SK-N-SH (cell line): ENCODE measurements around the gene AKAP14. TPM values are rescaled to one million over a fixed set of nuclear protein-coding genes. Genes with fewer than 3 reads are reported as not detected.
"Not testable (repeated sequence)": the region's sequence is repeated elsewhere in the genome, so short reads cannot be mapped to it uniquely, and the experiment has no call there.

Source experiments
- CTCF ChIA-PET: fragments of 300-600, 350-600 bp; formaldehyde crosslinking; extraction: SDS; loops from one replicate; lab custom pipeline; 2021; lab: Yijun Ruan, JAX
- POLR2A ChIA-PET: fragments of 350-600 bp; sonication (Branson Sonifier 250); formaldehyde crosslinking; extraction: SDS; loops from one replicate; lab custom pipeline; 2020; ENCODE audit warnings: antibody characterized with exemption, inconsistent platforms; lab: Yijun Ruan, JAX
- DNase-seq: peaks from one replicate; pipeline ENCODE4 v3.0.0; 2012
- H2AFZ ChIP-seq: fragments of 200-600 bp; sonication (generic); 2 replicates; pipeline ENCODE4 v1.8.1; 2016; ENCODE audit warnings: antibody characterized with exemption, mild to moderate bottlenecking, low read depth
- H3F3A ChIP-seq: fragments of 200-600 bp; sonication (generic); replicated peaks from 2 replicates; pipeline ENCODE3; 2016; ENCODE audit warnings: antibody characterized with exemption, mild to moderate bottlenecking; ENCODE audit not compliant: insufficient read depth
- H3K27ac ChIP-seq, 2 experiments: fragments of 200-500 bp in 1 of 2; fragments of 200-600 bp in 1 of 2; sonication (Bioruptor generic) in 1 of 2; sonication (generic), shearing (Covaris generic) in 1 of 2; 2 replicates each; pipeline versions ENCODE4 v1.5.1 to v1.6.1; 2014 to 2016; ENCODE audit warnings: low read depth in 2 of 2, inconsistent platforms in 1 of 2, low read length in 1 of 2, mild to moderate bottlenecking in 1 of 2, mixed read lengths in 1 of 2
- H3K27me3 ChIP-seq: fragments of 200-600 bp; sonication (generic), shearing (Covaris generic); 2 replicates; pipeline ENCODE4 v1.6.1; 2016; ENCODE audit warnings: mixed run types; ENCODE audit not compliant: insufficient read depth
- H3K36me3 ChIP-seq, 2 experiments: fragments of 200-500 bp in 1 of 2; fragments of 200-600 bp in 1 of 2; sonication (Bioruptor generic) in 1 of 2; sonication (generic) in 1 of 2; replicated peaks in 1 of 2; 2 replicates each; pipeline versions ENCODE3 to v1.5.1; 2014 to 2016; ENCODE audit warnings: low read length in 1 of 2, mild to moderate bottlenecking in 1 of 2; ENCODE audit not compliant: insufficient read depth in 2 of 2, control insufficient read depth in 1 of 2
- H3K4me1 ChIP-seq, 2 experiments: fragments of 200-500 bp in 1 of 2; fragments of 200-600 bp in 1 of 2; sonication (Bioruptor generic) in 1 of 2; sonication (generic), shearing (Covaris generic) in 1 of 2; 2 replicates each; pipeline versions ENCODE4 v1.5.1 to v1.6.1; 2014 to 2016; ENCODE audit warnings: low read depth in 1 of 2, low read length in 1 of 2, mixed run types in 1 of 2; ENCODE audit not compliant: insufficient read depth in 2 of 2, control insufficient read depth in 1 of 2
- H3K4me2 ChIP-seq: fragments of 200-600 bp; sonication (generic), shearing (Covaris generic); 2 replicates; pipeline ENCODE4 v1.6.1; 2017; ENCODE audit warnings: mixed run types
- H3K4me3 ChIP-seq, 2 experiments: fragments of 200-500 bp in 1 of 2; fragments of 200-600 bp in 1 of 2; sonication (Bioruptor generic) in 1 of 2; sonication (generic), shearing (Covaris generic) in 1 of 2; 2 replicates each; pipeline versions ENCODE4 v1.5.1 to v1.8.1; 2014 to 2016; ENCODE audit warnings: low read depth in 2 of 2, inconsistent platforms in 1 of 2, low read length in 1 of 2, mild to moderate bottlenecking in 1 of 2, mixed read lengths in 1 of 2, moderate library complexity in 1 of 2
- H3K79me2 ChIP-seq: fragments of 200-600 bp; sonication (generic); 2 replicates; pipeline ENCODE4 v1.8.1; 2017; ENCODE audit warnings: mild to moderate bottlenecking; ENCODE audit not compliant: insufficient read depth
- H3K9ac ChIP-seq: fragments of 200-600 bp; sonication (generic); 2 replicates; pipeline ENCODE4 v1.6.1; 2017; ENCODE audit warnings: mixed run types
- H3K9me2 ChIP-seq: fragments of 200-600 bp; sonication (generic); 2 replicates; pipeline ENCODE4 v1.6.1; 2017; ENCODE audit warnings: mixed run types
- H3K9me3 ChIP-seq: fragments of 200-600 bp; sonication (generic); 2 replicates; pipeline ENCODE4 v1.6.1; 2017; ENCODE audit warnings: mixed run types, mild to moderate bottlenecking, moderate library complexity
- H4K20me1 ChIP-seq: fragments of 200-600 bp; sonication (generic); 2 replicates; pipeline ENCODE4 v1.6.1; 2017; ENCODE audit warnings: mild to moderate bottlenecking, mixed run types; ENCODE audit not compliant: insufficient read depth
- MXI1 ChIP-seq: IDR thresholded peaks from 2 replicates; pipeline ENCODE4 v1.6.1; 2012; ENCODE audit warnings: mild to moderate bottlenecking, low read depth, low read length, improper control_type of control experiment
- RAD21 ChIP-seq: IDR thresholded peaks from 2 replicates; pipeline ENCODE4 v1.6.1; 2012; ENCODE audit warnings: mild to moderate bottlenecking, low read length
- RCOR1 ChIP-seq: fragments of 150-350 bp; IDR thresholded peaks from 2 replicates; pipeline ENCODE4 v1.6.1; 2017; ENCODE audit warnings: antibody characterized with exemption, low read length
- REST ChIP-seq: IDR thresholded peaks from 2 replicates; pipeline ENCODE4 v1.6.1; 2012; ENCODE audit warnings: mild to moderate bottlenecking, low read depth, low read length, moderate library complexity
- SMC3 ChIP-seq: IDR thresholded peaks from 2 replicates; pipeline ENCODE4 v1.6.1; 2012; ENCODE audit warnings: low read depth, low read length, improper control_type of control experiment
- WGBS: methylation state at CpG from one replicate; pipeline ENCODE4 v1.1.6; 2017; ENCODE audit warnings: low lambda C conversion rate; 5-methylcytosine and 5-hydroxymethylcytosine counted together
- polyA plus RNA-seq, 3 experiments: library from polyadenylated mRNA; depleted of rRNA; stranded (reverse); fragments of >200 nt; gene quantifications; 2 replicates each; pipeline ENCODE4 v1.2.3, GENCODE V29; 2012
- TF ChIP-seq, protein P1 (sequence below): fragments of 200-600 bp; sonication (generic); IDR thresholded peaks from 2 replicates; pipeline ENCODE4 v1.6.1; 2017; ENCODE audit warnings: antibody characterized with exemption, mild to moderate bottlenecking, moderate library complexity

Gene AKAP14
- polyA plus RNA-seq, 1 of the 3 experiments (the other 2 are of a cell fraction) = 0.23 TPM

GRCh38 chrX:119887721-119888425 lies 7.8 kb upstream of the AKAP14 start:
- no peak overlapping the region for H2AFZ ChIP-seq
- H3K27ac ChIP-seq = no peak overlapping the region
- H3K36me3 ChIP-seq = no peaks in the 10 kb centered on the region
- peak overlapping the region; percentile 41; the same call in 1 of the 2 replicates for H3K4me2 ChIP-seq
- 0 out of 2 replicates have a peak, but pooled peaks have one; percentile 40 for TF ChIP-seq MXI1
- TF ChIP-seq REST = no peak
- TF ChIP-seq, protein P1, sequence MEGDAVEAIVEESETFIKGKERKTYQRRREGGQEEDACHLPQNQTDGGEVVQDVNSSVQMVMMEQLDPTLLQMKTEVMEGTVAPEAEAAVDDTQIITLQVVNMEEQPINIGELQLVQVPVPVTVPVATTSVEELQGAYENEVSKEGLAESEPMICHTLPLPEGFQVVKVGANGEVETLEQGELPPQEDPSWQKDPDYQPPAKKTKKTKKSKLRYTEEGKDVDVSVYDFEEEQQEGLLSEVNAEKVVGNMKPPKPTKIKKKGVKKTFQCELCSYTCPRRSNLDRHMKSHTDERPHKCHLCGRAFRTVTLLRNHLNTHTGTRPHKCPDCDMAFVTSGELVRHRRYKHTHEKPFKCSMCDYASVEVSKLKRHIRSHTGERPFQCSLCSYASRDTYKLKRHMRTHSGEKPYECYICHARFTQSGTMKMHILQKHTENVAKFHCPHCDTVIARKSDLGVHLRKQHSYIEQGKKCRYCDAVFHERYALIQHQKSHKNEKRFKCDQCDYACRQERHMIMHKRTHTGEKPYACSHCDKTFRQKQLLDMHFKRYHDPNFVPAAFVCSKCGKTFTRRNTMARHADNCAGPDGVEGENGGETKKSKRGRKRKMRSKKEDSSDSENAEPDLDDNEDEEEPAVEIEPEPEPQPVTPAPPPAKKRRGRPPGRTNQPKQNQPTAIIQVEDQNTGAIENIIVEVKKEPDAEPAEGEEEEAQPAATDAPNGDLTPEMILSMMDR = peak; percentile 61
- peak; percentile 35 for TF ChIP-seq RAD21
- TF ChIP-seq RCOR1 = no peak
- TF ChIP-seq SMC3 = peak; percentile 23; the same call in 1 of the 2 replicates
- CTCF ChIA-PET = interaction anchor here (0.8 to 2.3 kb wide), 9 partner anchors 8 to 371 kb away, joined by 3 to 7 read pairs (median 5); partner anchors contain the start of genes AKAP14 and ZBTB33
- H3K9me2 ChIP-seq = no peaks in the 10 kb centered on the region
- WGBS = 55% methylated on average over 17 of the region's 40 CpGs
- peaks cover 14% of the 10 kb centered on the region; the same call in 1 of the 2 replicates for H3K27me3 ChIP-seq
- H3K9me3 ChIP-seq = no peaks in the 10 kb centered on the region
- no peaks in the 10 kb centered on the region for H4K20me1 ChIP-seq
- peak; percentile 86 for DNase-seq
- no peaks in the 10 kb centered on the region for H3K79me2 ChIP-seq
- POLR2A ChIA-PET = interaction anchor here (0.6 to 1.7 kb wide), 2 partner anchors 51 to 97 kb away, joined by 3 to 11 read pairs; partner anchors contain the start of gene RPL39
- H3K4me1 ChIP-seq = no peaks in the 10 kb centered on the region
- no peaks in the 10 kb centered on the region for H3F3A ChIP-seq
- H3K9ac ChIP-seq = no peak overlapping the region
- H3K4me3 ChIP-seq = peak overlapping the region; percentile 29 to 34; a peak in 3 of 4 replicates

DNA sequence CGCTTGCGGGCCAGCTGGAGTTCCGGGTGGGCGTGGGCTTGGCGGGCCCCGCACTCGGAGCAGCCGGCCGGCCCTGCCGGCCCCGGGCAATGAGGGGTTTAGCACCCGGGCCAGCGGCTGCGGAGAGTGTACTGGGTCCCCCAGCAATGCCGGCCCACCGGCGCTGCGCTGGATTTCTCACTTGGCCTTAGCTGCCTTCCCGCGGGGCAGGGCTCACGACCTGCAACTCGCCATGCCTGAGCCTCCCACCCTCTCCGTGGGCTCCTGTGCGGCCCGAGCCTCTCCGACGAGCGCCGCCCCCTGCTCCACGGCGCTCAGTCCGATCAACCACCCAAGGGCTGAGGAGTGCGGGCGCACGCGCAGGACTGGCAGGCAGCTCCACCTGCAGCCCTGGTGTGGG lies 5.1 kb upstream of the AKAP14 start:
- H3K9me2 ChIP-seq, H3F3A ChIP-seq, H3K4me2 ChIP-seq, H3K4me1 ChIP-seq, H3K27ac ChIP-seq, H2AFZ ChIP-seq, H4K20me1 ChIP-seq, H3K9me3 ChIP-seq, POLR2A ChIA-PET, H3K36me3 ChIP-seq, DNase-seq, H3K9ac ChIP-seq, H3K4me3 ChIP-seq, H3K79me2 ChIP-seq: not testable (repeated sequence)
- CTCF ChIA-PET = interaction anchor here (1.1 to 1.3 kb wide), 2 partner anchors 10 to 374 kb away, joined by 3 to 4 read pairs; no protein-coding TSS in a partner anchor
- WGBS = no CpG with 5 or more reads among the region's 36 CpGs
- H3K27me3 ChIP-seq = peaks cover 20% of the 10 kb centered on the region; the same call in 1 of the 2 replicates

- H3K27ac ChIP-seq, H3K4me2 ChIP-seq, POLR2A ChIA-PET, CTCF ChIA-PET, H3F3A ChIP-seq, H3K36me3 ChIP-seq, H3K9me3 ChIP-seq, H4K20me1 ChIP-seq, H2AFZ ChIP-seq, H3K4me1 ChIP-seq, H3K9ac ChIP-seq, H3K4me3 ChIP-seq, H3K79me2 ChIP-seq, DNase-seq, H3K9me2 ChIP-seq: not testable (repeated sequence)
- WGBS = 49% methylated on average over 16 of the region's 16 CpGs
- H3K27me3 ChIP-seq = peaks cover 20% of the 10 kb centered on the region; the same call in 1 of the 2 replicates
Measured at GRCh38 chrX:119891961-119892692, 3.6 kb upstream of the AKAP14 start.
